Activated T-helper 1 cell treated with anti-CD3 and anti-CD28 coated beads, Interleukin-2, amount 50 U/mL, for 16 hours (primary cell): ENCODE data around the gene C1orf167.

Experiments
- DNase-seq, 2 donors: peaks; one replicate each; pipeline ENCODE4 v3.0.0-alpha.2; 2020; ENCODE audit warnings: low read depth in 1 of 2, low spot score in 1 of 2

Gene C1orf167, protein sequence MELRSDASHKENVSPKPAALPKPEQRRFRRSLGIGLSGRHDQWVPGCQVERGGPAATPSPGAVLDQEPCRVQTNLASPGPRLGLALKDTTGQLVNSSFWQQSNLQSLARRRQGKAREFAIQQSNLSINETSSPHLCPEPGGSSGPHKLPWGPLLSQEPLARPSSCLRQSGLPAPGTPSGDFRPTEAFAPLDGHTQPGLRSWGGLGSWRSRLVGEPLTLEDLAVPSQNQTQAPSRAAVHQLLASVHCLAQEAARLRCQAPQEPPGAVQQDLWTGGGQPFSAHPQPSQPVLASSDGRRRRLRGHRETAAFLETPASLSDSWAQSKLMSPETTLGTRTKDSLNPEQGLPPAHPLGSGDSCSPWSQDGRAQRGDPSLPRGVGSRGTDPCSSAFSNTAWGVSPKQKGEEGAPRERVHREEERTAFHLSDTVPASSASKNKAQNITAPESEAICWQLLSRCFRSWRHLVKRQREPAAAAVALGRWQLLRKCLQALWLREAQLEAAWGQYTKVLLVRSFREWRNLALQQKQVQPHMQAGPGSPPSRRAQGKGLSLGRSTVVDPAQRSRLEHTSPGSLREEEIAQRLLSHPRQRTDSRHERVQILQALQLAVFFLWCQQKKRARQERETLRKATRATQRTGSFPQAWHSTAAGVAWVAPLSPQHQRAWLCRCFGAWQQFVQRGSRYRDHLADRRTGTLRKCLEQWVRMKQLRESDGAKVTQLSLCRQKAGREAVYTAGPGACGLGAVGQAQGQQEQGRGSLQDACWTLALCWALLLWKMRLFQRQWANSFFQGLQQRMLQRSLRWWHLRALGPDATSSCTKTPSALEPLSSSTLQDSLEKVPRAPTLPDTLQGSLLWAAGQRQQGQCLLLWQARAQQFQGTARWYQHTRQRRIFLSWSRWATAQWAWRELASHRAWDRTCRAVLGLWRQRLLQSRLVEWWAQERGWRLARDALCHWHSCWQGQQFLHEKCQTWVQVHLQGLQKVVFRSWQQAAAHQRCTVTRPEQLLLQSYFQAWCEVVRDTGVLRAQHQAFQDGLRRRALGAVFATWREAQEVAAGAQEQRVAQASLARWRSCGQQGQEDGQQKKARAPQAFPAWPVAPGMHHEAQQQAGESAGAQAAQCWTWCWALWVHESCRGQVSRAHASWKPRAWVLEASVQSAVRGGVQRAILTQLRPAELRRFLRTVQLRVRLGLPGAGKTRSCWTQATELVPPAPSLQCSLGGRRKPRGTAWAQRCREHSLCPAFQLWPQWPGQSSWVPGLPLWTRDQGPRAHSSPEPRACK (N-terminal part only)

DNA sequence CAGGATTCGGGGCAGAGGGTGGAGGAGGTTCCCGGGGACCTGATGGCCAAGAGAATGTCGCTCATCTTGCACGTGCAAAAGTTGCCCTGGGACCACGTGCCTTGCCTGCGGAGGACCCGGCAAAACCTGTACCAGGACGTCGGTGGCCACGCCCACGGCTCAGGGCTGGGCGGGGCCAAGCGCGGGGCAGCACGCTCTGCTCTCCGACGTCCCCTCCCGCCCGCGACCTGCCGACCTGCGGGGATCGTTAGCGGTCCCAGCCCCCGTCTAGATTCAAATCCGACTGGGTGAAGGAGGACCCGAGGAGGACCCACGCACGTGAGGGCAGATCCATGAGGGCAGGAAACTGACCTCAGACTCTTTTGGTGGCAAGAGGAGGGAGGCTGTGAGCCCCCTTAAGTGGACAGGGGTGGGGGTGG lies at the start of gene C1orf167:
TSS of gene C1orf167 (plus strand) at position 206 of the 419 bp plus-strand sequence. CDS start 2,208 bp downstream, outside the sequence.
- no peak for DNase-seq

DNA sequence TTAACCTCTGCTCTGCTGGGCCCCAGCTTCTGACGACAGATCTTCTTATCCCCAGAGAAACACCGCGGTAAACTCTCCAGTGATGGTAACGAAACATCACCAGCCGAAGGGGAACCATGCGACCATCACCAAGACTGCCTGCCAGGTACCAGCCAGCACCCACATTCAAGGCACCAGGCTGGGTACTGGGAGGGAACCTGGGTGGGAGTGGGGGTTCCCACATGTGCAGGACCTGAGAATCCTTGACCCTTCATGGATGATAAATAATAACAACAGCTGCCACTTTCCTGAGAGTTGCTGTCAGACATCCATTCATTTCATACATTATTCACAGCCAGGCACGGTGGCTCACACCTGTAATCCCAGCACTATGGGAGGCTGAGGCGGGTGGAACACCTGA lies 49.7 kb upstream of the C1orf167 start:
- DNase-seq = no peak

DNA sequence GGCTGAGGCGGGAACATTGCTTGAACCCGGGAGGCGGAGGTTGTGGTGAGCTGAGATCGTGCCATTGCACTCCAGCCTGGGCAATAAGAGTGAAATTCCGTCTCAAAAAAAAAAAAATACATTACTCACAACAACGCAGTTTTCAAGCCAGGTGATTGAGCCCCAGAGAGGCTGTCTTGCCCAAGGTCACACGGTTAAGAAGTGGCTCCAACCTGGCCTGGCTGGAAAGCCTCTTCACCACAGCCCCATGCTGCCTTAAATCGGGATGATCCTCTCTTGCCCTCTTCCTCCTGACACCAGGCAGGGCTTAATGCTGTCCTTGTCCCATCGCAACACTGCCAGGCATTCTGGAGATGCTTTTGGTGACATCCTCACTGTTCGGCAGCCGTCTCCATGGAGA lies 48.9 kb upstream of the C1orf167 start:
- no peak for DNase-seq

DNA sequence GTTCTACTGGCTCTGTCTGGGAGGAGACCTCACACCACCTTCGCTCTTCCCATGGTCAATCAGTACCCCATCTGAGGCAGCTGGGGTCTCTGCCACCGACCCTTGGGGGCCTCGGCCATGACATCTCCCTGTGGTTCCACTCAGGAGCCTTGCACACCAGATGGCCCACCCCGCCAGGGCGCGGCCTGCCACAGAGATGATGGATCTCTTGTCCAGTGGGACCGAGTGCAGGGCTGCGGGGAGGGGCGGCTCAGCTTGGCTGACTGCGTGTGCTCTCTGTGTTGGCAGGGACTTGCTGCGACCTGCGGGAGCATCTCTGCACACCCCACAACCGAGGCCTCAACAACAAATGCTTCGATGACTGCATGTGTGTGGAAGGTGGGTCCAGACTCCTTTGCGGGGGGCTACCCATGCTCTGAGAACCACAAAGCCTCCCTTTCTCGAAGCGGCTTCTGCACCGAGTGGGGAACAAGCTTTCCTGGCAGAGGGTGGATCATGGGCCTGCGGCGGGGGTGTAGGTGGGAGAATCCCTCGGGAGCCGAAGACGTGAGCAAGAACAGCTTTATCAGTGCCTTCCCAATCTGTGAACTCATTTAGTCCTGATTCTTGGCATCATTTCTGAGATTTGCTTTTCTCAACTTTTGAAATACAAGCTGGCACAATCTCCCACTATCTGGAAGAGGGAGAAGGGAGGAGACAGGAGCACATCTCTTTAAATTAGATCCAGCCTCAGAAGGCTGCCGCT lies 47.0 kb upstream of the C1orf167 start:
- no peak for DNase-seq

DNA sequence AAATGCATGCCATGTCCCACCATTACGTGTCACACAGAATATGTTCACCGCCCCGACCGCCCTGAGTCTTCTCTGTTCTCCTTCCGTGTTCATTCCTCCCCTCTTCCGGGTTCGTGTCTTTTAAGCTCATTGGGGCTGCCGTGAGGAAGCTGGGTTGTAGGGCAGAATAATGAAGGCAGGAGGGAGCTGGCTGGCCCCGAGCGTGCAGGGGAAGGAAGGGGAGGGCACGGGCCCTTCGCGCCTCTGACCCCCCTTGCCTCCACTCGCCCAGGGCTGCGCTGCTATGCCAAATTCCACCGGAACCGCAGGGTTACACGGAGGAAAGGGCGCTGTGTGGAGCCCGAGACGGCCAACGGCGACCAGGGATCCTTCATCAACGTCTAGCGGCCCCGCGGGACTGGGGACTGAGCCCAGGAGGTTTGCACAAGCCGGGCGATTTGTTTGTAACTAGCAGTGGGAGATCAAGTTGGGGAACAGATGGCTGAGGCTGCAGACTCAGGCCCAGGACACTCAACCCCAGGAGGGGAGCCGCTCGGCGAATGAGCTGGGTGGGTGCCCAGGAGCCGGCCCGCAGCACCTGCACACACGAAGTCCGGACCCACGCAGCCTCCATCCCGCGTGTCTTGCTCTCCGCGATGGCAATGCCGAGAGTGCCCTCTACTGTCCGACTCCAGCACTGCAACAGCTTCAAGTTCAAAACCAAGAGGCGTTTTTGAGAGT lies 42.5 kb upstream of the C1orf167 start:
- DNase-seq = peak; percentile 72 to 92

DNA sequence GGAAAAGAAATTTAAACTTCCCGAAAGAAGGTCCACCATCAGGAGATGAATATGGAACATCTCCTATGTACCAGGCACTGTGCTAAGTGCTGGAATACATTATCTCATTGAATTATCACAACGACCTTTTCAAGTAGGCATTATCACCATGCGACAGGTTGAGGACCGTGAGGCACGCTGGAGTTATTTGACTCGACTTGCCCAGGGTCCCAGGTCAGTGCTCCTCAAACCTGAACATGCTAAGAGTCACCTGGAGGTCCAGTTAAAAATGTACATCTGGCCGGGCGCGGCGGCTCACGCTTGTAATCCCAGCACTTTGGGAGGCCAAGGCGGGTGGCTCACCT lies 42.0 kb upstream of the C1orf167 start:
- DNase-seq = no peak

DNA sequence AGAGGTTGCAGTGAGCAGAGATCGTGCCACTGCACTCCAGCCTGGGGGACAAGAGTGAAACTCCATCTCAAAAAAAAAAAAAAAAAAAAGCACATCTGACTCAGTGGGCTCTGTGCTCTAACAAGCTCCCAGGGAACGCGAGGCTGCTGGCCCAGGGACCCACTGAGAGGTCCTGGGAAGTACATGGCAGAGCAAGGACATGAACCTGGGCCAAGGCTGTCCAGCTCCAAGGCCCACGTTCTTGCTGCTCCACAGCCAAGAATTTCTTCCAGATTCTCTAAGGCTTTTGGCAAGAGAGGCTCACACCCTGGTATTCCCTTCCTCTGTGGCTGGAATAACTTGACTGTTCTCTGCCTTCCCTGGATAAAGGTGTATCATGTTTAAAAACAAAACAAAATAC lies 41.5 kb upstream of the C1orf167 start:
- DNase-seq = no peak

DNA sequence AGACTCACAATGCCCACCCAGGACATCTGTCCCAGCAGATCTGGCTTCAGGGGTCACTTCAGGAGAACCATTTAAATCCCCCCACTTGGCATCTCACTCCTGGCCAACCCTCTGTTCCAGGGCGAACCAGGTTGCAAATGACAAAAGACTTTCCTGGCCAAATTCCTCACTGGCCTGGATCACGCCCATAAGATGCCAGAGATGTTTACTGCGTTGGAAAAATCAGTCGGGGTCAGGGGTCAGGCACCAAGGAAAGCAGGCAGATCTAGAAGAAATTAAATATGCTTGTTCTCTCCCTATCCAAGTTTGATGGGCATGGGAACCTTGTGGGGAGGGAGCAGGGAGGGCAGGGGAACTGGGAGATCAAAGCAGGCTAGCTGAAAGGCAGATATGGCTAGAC lies 40.7 kb upstream of the C1orf167 start:
- no peak for DNase-seq

DNA sequence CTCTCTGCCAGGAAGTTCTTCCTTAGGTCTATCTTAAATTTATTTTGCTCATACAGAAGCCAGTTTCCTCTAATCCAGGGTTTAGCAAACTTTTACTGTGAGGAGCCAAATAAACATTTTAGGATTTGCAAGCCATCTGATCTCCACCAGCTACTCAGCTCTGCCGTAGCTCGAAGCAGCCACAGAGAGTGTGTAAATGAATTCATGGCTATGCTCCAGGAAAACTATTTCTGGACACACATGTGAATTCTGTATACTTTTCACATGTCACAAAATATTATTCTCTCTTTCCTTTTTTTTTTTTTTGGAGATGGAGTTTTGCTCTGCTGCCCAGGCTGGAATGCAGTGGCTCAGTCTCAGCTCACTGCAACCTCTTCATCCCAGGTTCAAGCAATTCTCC lies 39.5 kb upstream of the C1orf167 start:
- no peak for DNase-seq

DNA sequence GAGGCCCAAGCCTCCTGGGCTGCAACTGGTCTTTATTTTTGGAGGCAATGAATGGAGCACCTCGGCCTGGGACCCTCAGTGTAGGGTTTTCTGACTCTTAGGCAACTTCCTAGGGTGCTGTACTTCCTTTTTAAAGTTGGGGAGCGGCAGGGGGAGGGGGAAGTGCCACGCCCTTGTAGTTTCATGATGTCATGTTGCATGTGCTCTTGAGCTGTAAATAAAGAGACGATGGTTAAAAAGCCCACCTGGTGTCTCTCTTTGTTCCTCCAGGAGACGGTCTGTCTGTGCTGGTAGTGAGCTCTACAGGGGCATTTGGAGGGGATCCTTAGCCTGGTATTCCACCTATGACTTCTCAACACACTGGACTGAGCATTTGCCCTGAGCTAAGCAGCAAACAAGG lies 36.4 kb upstream of the C1orf167 start:
- no peak for DNase-seq

DNA sequence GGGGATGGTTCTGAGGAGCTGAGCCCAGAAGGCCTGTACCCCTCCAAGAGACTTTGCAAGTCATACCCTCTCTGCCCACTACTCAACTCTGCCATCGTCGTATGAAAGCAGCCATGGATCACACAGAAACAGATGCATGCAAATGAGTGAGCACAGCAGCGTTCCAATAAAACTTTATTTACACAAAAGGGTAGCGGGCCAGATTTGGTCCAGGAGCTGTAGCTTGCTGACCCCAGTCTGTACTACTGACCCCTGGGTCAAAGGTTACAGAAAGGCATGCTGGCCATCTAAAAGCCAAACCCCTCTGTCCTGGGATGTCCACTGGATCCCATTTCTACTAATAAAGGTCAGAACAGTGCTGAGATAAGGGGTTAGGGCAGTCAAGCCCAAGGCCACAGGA lies 34.9 kb upstream of the C1orf167 start:
- DNase-seq = no peak

DNA sequence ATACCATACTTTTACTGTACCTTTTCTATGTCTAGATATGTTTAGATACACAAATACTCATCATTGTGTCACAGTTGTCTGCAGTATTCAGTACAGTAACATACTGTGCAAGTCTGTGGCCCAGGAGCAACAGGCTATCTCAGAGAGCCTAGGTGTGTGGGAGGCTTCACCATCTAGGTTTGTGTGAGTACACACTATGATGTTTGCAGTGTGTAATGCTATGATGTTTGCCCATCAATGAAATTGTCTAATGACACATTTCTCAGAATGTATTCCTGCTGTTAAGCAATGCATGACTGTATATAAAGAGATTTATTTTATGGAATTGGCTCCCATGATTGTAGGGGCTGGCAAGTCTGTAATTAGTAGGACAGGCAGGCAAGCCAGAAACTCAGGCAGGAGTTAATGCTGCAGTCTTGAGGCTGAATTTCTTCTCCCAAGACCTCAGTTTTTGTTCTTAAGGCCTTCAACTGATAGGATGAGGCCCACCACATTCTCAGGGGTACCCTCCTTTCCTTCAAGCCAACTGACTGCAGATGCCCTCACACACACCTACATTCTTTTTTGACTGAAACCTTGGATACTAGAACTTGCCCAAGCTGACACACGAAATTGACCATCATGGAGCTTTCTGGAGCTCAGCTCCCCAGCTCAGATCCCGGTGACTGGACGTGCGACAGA lies 33.7 kb upstream of the C1orf167 start:
- DNase-seq = no peak

DNA sequence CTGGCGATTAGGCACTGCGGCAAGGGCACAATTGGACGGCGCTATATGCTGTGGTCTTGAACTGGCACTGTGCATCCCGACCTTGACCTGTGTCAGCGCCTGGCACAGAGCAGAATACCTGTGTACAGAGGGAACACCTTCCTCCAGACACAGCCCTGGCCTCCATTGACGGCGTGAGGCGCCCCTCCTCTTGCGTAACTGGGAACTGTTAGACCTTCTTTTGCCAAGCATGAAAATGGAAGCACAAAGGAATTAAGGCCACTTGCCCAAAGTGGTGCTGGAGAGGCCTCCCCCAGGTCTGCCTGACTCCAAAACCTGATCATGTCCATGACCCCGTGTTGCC lies 32.9 kb upstream of the C1orf167 start:
- DNase-seq = no peak

DNA sequence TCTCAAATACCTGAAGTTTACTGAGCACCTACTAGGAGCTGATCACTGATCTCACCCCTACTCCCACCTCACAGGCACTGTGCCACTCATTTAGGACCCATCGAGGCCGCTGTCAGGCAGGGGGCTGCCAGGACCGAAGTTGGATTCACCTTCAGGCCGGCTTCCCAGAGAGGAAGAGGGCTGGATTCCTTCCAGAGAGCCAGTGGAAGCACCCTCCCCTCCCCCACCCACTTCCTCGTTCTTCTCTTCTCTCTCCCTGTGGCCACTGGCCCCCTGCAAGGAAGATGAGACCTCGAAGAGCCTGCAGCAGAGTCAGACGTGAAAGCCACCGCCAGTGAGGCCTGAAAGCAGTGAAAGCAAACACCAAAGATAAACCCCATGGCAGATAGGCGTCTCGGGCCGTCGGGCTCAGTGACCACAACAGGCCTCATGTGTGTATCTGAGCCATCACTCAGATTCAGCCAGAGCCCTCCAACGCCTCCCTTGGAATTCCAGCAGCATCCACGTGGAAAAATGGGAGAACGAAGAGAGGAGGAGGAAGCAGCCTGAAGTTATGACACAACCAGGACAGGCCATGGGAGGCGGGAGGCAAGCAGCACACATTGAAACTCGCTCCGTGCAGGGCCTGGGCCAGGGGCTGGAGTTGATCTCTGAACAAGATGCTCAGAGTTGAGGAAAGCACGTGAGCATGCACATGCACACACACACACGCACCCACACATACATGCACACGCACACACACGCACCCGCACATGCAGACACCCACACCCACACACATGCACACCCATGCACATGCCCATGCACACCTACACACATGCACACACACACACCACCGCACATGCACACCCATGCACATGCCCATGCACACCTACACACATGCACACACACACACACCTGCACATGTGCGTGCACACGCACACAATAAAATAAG lies 32.2 kb upstream of the C1orf167 start:
- DNase-seq = no peak

DNA sequence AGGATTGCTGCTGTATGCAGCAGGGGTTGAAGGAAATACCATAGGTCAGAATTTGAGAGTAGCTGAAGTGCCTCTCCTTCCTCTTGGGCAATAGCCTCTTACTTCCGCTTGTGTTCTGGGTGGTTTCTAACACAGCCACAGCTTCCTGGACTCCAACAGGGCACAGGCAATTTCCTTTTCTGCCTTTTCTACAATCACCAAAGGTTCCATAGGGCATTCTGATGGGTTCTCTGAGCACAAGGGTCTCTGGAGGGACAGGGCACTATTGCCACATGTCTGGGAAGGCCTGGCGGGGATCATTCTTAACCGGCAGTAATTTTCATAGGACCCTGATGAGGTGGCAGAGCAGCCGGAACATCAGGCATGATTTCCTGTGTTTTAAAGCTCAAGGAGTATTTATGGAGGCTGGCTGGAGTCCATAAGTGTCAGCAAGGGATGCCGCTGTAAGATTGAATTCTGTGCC lies 31.5 kb upstream of the C1orf167 start:
- DNase-seq = no peak

DNA sequence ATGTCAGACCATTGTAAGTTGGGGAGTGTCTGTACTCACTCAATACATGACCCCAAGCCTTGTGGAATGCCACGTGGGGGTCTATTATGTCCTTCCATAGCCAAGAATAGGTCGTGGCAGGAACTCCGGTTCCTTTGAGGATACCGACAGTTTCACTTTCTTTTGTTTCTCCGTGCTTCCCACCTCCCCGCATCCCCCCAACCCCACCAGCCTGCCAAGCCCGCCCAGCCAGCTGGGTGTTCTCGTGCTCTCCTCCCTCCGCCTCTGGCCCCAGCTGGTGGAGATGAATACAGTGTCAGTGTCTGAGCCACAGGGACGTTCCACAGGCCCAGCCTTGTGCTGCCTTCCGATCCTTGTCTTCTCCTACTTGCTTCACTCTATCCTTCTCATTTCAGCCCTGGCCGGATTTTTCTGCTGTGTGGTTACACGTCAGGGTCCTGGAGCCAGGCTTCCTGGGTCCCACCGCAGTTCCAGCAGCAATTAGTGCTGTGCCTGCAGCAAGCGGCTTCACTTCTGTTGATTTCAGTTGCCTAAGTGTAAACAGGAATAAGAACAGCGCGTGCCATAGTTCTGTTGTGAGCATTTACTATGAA lies 30.2 kb upstream of the C1orf167 start:
- no peak for DNase-seq

DNA sequence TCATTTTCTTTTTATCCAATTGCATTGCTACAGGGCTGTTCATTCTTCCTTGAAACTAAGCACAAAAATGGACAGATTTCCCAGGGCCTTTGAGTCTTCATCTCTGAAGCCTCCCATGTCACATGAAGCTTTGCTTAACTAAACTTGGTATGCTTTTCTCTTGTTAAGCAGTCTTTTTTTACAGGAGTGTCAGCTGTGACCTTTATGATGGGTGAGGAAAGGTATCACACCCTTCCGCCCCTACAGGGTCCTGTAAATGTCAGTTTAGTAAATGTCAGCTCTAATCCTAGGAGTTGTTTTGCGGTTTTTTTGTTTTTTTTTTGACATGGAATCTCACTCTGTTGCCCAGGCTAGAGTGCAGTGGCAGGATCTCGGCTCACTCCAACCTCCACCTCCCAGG lies 28.7 kb upstream of the C1orf167 start:
- no peak for DNase-seq

DNA sequence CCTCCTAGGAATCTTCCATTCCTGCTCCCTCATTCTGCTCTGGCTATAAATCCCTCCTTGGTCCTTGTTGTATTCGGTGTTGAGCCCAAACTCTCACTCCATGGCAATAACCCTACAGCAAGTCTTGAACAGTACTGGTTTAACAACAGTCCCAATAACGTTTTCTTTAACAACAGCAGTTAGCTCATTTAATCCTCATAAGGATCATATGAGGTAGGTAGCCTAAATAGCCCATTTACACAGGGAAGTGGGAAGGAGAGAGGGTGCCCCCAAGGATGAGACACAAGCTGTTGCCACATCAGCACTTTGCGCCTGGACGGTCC lies 26.5 kb upstream of the C1orf167 start:
- no peak for DNase-seq
